ENCODE measurements around the gene TSPO.
A peak's percentile ranks its signal among the peaks of the same experiment; 100 is the strongest.
"Not testable (repeated sequence)": the region's sequence is repeated elsewhere in the genome, so short reads cannot be mapped to it uniquely, and the experiment has no call there.

TSPO gene

DNA sequence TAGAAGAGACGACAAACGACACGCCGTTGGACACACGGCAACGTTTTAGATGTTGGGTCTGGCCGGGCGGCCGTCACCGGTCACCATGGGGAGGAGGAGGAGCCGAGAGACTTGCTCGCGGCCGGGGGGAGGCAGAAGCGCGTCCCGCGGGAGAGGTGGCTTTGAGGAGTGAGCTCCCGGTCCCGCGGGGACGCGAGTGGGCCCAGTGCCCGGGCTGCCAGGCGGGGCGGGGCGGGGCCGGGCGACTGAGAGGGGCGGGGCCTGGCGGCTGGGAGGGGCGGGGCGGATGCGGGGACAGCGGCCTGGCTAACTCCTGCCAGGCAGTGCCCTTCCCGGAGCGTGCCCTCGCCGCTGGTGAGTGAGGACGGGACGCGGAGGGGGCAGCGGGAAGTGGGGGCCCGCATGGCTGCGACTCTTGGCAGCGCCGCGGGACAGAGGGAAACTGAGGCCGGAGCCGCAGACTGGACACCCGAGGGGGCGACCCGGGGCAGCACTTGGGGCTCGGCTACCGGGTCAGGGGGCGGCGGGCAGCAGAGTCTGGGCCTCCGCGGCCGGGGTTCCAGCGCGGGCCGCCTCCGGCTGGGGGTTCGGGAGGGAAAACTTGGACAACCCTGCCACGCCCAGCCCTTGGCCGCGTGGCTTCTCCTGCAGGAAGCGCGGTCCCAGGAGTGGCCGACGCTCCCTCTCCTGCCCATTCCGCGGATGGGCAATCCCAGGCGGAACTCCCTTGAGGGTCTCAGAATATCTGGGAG, at the start of gene TSPO:
TSPO (plus strand) TSS at position 309 of the 752 bp plus-strand sequence. CDS start 7,680 bp downstream, outside the sequence.
- DNase-seq (ENCODE audit: low spot score): peak; percentile 65

DNA sequence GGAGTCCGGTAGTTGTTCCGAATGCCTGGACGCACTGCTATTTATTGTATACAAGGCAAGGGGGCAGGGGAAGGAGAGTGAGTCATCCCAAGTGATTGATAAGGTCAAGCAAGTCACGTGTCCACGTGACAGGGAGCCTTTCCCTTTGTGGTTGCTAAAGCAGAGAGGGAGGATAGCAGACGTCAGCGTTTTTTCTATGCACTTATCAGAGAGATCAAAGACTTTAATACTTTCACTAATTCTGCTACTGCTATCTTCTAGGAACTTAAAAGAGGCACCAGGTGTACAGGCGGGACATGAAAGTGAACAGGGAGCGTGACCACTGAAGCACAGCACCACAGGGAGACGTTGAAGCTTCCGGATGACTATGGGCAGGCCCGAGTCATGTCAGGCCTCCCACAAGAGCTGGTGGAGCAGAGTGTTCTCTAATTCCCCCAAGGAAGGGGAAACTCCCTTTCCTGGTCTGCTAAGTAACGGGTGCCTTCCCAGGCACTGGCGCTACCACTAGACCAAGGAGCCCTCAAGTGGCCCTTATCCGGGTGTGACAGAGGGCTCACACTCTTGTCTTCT, 47.2 kb upstream of the TSPO start:
- DNase-seq (ENCODE audit: low spot score): not testable (repeated sequence)

DNA sequence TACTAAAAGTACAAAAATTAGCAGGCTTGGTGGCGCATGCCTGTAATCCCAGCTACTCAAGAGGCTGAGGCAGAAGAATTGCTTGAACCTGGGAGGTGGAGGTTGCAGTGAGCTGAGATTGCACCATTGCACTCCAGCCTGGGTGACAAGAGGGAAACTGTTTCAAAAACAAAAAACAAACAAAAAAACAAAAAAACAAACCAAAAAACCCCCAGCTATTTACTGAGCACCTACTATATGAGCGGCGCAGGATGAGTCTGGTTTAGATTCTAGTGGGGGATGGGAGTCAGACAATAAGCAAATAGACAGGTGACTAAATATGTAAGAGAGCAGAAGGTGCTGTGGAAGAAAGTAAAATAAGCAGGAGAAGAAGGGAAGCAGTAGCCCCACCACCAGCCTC, 46.4 kb upstream of the TSPO start:
- DNase-seq (ENCODE audit: low spot score): not testable (repeated sequence)

GRCh38 chr22:43106302-43106701, 45.1 kb upstream of the TSPO start:
- DNase-seq (ENCODE audit: low spot score): no peak

- no peak for DNase-seq (ENCODE audit: low spot score)
These were observed 41.8 kb upstream of the TSPO start for GRCh38 chr22:43109511-43109910.

DNA sequence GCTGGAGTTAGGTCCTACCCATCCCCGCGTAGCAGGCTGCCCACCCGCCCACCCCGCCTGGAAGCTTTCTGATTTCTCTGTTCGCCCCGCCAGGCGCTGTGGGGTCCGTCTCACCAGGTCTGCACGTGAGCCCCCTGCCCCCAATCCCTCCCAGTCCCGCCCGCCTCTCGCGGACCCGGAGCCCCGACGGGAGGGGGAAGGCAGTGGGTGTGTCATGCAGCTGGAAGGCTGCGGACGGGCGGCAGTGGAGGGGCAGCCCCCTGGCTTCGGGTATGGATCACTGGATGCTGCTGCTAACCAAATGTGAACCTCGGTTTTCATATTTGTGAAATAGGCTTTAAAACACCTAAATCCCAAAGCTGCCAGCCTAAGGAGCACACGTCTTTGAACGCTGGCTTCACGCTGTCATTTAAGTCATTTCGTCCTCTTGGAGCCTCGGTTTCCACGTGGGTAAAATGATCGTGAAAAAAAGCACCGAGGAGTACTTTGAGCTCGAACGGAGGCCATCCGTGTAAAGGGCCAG, 41.4 kb upstream of the TSPO start:
- no peak for DNase-seq (ENCODE audit: low spot score)

DNA sequence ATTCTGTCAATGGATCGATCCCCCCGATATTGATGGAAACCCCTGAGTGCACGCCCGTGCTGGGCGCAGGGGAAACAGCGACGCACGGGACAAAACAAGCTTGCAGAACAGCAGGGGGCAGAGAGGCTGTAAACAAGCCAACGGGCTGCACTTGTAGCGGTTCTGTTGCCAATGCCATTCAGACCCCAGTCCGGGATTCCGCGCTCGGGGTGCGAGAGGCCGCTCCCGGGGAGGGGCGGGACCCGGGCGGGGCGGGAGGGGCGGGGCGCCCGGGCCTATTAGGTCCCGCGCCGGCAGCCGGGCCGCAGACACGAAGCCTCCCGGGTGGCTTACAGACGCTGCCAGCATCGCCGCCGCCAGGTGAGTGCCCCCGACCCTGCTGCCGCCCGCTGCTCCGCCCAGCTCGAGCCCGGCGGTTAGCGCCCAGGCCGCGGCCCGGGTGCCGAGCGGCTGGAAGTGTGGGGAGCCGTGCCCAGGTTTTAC, 40.9 kb upstream of the TSPO start, which contains the start of gene BIK:
BIK (plus strand) TSS at position 307 of the 483 bp plus-strand sequence. CDS start 13,273 bp downstream, outside the sequence.
- DNase-seq (ENCODE audit: low spot score): no peak

DNA sequence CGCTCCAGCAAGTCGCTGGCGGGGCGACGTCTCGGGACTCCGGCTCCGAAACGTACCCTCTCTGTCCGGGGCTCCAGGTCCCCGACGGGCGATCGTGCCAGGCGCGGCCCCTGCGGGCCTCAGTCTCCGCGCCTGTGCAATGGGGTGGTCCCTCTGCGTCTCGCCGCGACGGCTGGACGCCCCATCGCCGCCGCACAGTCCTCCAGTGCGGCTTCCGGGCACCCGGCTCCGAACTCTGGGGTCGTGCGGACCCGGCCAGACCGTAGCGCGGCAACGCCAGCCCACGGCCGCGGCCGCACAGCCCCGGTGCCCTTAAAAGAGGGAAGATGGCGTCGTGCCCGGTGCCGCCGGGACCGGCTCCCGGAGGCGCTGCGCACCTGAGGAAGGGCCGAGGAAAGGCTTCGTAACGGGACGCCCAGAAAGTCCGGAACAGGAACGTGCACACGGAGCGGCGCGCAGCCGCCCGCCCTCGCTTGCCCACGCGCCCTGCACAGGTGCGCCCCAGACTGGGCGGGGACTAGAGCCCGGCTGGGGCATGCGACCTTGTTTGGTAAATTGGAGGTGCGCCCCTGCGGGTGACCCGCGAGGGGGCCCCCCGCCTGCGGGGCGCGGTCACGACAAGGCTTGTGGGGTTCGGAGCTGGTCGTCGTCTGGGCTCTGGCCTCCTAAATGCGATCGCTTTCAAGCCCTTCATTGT, 40.3 kb upstream of the TSPO start:
- no peak for DNase-seq (ENCODE audit: low spot score)

DNA sequence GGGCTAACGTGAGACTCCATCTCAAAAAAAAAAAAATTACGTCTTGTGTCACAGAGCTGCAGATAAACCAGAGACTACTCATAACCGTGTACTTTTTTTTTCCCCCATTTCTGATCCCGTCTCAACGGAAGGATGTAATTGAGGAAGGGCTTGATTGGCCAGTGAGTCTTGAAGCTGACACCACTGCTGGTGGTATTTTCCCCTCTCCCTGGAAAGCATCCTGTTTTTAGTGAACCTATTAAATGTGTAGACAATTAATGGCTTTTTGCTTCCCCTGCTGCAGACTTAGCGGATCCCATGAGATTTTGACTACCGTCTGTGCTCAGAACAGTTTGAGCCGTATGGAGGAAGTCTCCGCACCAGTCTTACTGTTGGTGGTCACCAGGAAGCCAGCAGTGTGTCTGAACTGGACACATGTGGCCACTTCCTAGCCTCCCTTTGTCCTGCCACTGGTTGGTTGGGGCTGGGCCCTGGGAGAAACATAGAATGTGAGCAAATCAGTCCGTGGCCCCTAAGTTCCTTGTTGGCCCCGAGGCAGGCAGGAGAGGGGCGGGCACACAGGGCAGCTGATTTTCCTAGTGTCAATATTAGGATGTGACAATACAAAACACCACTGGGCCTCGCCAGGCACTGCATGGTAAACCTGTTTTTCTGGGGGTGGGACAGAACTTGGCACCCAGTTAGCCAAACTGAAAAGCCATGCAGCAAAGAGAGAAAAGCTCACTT, 37.7 kb upstream of the TSPO start:
- no peak for DNase-seq (ENCODE audit: low spot score)

DNA sequence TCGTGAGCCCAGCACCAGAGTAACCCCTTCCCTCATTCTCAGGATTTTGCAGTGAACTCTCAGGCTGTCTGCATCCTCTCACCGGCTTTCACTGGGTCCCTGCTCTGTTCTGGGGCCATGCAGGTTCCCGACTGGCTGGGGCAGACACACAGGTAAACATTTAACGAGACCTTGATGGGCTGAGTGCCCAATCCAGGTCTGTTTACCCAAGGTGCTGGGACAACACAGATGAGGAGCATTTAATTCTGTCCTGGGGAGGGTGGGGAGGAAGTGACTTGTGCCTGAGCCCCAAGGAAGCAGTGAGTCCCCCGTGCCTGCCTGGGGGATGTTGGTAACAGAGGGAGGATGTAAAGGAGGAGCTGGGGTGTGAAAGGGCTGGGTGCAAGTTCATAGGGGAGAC, 36.4 kb upstream of the TSPO start:
- DNase-seq (ENCODE audit: low spot score): no peak

GRCh38 chr22:43116932-43117331, 34.4 kb upstream of the TSPO start:
- no peak for DNase-seq (ENCODE audit: low spot score)

DNA sequence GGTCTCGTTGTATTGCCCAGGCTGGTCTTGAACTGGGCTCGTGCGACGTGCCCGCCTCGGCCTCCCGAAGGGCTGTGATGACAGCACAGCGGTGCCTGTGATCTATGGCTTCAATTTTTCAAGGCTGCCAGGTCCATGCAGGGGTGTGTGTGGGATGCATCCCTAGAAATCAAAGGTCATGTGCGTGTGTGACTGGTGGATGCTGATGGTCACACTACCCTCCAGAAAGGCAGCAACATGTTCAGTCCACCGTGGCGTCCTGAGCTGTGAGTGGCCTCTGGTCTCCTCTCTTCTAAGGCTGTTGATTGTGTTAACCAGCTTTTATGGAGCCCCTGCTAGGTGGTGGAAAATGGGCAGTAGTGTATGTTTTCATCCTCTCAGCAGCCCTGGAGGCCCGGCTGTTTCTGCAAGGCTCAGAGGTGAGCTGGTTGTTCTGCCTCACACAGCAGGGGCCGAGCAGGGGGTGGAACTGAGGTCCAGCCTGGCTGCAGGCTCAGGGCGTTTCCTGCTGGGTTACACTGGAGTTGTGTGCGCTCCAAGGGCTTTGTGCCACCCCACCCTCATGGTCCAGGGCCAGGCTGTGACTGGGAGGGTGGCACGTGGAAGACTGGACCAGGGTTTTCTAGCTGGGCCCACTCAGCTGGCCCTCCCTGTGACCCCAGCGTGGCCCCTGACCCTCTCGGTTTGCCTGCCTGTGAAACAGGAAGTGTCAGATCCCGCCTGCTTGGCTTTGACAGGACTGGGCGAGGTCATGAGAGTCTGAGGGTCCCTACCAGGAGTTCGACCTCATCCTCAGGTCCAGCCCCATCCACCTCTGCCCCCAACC, 33.1 kb upstream of the TSPO start:
- DNase-seq (ENCODE audit: low spot score): no peak

- no peak for DNase-seq (ENCODE audit: low spot score)
These were observed 32.4 kb upstream of the TSPO start for GRCh38 chr22:43118953-43119458.

GRCh38 chr22:43126501-43127165, 24.7 kb upstream of the TSPO start:
- no peak for DNase-seq (ENCODE audit: low spot score)

- DNase-seq (ENCODE audit: low spot score): no peak
These were observed 24.0 kb upstream of the TSPO start for GRCh38 chr22:43127166-43127908.

DNA sequence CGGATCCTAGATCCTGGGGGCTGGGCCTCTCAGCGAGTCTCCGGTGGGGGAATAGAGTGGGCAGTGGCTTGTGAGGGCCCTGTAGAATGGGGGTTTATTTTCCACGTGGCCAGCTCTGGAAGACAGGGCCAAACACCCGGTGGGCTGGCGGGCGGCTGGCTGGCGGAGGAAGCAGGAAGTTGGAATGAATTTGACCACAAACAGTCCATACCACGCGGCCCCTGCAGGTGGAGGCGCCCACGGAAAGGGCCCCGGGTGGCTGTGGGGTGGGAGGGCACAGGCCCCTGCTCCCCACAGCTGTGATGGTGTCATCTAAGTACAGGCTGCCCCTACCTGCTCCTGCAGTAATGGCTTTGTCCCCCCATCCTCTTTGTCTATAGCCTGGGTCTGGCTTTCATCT, 23.2 kb upstream of the TSPO start:
- DNase-seq (ENCODE audit: low spot score): no peak

- no peak for DNase-seq (ENCODE audit: low spot score)
These were observed 22.4 kb upstream of the TSPO start for GRCh38 chr22:43128928-43129424.

DNA sequence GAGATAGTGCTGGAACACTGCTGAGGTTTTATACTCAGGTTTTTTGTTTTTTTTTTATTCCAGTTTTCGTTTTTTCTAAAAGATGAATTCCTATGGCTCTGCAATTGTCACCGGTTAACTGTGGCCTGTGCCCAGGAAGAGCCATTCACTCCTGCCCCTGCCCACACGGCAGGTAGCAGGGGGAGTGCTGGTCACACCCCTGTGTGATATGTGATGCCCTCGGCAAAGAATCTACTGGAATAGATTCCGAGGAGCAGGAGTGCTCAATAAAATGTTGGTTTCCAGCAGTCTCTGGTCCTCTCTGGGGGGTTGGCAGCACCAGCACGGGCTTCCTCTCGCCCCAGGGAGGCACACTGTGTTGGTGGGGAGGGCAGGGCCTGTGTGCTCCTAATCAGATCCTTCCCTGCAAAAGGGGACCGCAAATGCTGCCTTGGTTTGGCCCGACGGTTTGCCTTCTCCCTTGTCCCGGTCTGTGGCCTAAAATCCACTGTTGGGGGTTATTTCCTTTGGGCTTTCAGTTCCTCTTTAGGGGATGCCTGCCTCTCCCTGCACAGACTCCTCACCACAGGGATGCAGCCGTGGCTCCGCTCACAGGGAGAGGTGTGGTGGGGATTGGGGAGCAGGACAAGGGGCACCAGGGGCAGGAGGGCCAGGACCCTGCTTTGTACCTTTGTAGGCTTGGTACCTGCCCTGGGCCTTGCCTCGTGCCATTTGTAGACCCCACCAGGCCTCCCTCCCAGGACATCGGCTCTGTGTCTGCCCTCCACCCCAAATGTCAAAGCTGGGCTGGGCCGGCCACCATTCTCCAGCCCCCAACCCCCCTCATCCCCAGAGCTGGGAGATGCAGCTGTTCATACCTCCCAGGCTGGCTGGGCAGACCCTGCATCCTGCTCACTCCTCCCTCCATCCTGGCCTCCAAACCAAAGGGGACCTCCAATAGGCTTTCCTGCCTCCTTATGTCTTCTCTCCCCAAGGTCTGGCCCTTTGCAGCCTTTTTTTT, 21.6 kb upstream of the TSPO start:
- no peak for DNase-seq (ENCODE audit: low spot score)
